Sigmoid colon (tissue), 3 donors: ENCODE results near the gene FBXL13.

Experiments used
- POLR2A ChIP-seq, 2 donors: fragments of 450-650 bp; IDR thresholded peaks; one replicate each; pipeline ENCODE4 v1.6.1; 2016; ENCODE audit warnings: antibody characterized with exemption in 2 of 2, mild to moderate bottlenecking in 2 of 2, moderate library complexity in 2 of 2
- TF ChIP-seq, protein P1 (sequence below), 4 experiments: fragments of 450-650 bp in 3 of 4; fragments of 200-600 bp in 1 of 4; IDR thresholded peaks; one replicate each; pipeline ENCODE4 v1.5.1; 2016 to 2019; ENCODE audit warnings: antibody characterized with exemption in 4 of 4, mild to moderate bottlenecking in 3 of 4, moderate library complexity in 2 of 4

GRCh38 chr7:103071000-103071399, 3.6 kb downstream of the FBXL13 start:
- TF ChIP-seq, protein P1, sequence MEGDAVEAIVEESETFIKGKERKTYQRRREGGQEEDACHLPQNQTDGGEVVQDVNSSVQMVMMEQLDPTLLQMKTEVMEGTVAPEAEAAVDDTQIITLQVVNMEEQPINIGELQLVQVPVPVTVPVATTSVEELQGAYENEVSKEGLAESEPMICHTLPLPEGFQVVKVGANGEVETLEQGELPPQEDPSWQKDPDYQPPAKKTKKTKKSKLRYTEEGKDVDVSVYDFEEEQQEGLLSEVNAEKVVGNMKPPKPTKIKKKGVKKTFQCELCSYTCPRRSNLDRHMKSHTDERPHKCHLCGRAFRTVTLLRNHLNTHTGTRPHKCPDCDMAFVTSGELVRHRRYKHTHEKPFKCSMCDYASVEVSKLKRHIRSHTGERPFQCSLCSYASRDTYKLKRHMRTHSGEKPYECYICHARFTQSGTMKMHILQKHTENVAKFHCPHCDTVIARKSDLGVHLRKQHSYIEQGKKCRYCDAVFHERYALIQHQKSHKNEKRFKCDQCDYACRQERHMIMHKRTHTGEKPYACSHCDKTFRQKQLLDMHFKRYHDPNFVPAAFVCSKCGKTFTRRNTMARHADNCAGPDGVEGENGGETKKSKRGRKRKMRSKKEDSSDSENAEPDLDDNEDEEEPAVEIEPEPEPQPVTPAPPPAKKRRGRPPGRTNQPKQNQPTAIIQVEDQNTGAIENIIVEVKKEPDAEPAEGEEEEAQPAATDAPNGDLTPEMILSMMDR (IDR thresholded peaks at IDR 0.05) = no peak
- no peak for TF ChIP-seq POLR2A (IDR thresholded peaks at IDR 0.05)
